ENCODE data around the gene SLC41A2.

SLC41A2 gene

DNA sequence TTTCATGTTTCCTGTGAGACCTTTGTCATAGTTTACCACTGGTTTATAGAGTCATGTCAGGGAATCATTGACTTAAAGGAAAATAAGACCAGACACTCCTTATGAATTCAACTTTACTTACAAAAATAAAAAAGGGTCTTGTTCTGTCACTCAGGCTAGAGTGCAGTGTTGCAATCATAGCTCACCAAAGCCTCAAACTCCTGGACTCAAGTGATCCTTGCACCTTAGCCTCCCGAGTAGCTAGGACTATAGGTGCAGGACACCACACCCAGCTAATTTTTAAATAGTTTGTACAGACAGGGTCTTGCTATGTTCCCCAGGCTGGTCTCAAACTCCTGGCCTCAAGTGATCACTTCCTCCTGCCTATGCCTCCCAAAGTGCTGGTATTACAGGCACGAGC, 19.0 kb downstream of the SLC41A2 start:
- TF ChIP-seq OSR1 (CRISPR knock-in tag; IDR thresholded peaks at IDR 0.05) = no peak
- TF ChIP-seq, protein P1, sequence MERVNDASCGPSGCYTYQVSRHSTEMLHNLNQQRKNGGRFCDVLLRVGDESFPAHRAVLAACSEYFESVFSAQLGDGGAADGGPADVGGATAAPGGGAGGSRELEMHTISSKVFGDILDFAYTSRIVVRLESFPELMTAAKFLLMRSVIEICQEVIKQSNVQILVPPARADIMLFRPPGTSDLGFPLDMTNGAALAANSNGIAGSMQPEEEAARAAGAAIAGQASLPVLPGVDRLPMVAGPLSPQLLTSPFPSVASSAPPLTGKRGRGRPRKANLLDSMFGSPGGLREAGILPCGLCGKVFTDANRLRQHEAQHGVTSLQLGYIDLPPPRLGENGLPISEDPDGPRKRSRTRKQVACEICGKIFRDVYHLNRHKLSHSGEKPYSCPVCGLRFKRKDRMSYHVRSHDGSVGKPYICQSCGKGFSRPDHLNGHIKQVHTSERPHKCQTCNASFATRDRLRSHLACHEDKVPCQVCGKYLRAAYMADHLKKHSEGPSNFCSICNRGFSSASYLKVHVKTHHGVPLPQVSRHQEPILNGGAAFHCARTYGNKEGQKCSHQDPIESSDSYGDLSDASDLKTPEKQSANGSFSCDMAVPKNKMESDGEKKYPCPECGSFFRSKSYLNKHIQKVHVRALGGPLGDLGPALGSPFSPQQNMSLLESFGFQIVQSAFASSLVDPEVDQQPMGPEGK (CRISPR knock-in tag; IDR thresholded peaks at IDR 0.05; ENCODE audit: borderline replicate concordance) = no peak
- no peak for TF ChIP-seq SNAI2 (CRISPR knock-in tag; IDR thresholded peaks at IDR 0.05)
- TF ChIP-seq ZFP30 (CRISPR knock-in tag; IDR thresholded peaks at IDR 0.05) = no peak
- no peak for TF ChIP-seq ARNTL (CRISPR knock-in tag; IDR thresholded peaks at IDR 0.05; ENCODE audit: borderline replicate concordance, low read depth)
- no peak for TF ChIP-seq TOX (CRISPR knock-in tag; IDR thresholded peaks at IDR 0.05; ENCODE audit: borderline replicate concordance)
- no peak for TF ChIP-seq GLIS3 (CRISPR knock-in tag; IDR thresholded peaks at IDR 0.05)
- TF ChIP-seq ZNF565 (CRISPR knock-in tag; conservative IDR thresholded peaks at IDR 0.05; ENCODE audit: low read depth) = no peak
- TF ChIP-seq ZC3H10 (CRISPR knock-in tag; IDR thresholded peaks at IDR 0.05) = no peak
- TF ChIP-seq ZNF70 (CRISPR knock-in tag; IDR thresholded peaks at IDR 0.05) = no peak
- TF ChIP-seq, protein P2, sequence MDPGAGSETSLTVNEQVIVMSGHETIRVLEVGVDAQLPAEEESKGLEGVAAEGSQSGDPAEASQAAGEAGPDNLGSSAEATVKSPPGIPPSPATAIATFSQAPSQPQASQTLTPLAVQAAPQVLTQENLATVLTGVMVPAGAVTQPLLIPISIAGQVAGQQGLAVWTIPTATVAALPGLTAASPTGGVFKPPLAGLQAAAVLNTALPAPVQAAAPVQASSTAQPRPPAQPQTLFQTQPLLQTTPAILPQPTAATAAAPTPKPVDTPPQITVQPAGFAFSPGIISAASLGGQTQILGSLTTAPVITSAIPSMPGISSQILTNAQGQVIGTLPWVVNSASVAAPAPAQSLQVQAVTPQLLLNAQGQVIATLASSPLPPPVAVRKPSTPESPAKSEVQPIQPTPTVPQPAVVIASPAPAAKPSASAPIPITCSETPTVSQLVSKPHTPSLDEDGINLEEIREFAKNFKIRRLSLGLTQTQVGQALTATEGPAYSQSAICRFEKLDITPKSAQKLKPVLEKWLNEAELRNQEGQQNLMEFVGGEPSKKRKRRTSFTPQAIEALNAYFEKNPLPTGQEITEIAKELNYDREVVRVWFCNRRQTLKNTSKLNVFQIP (CRISPR knock-in tag; IDR thresholded peaks at IDR 0.05; ENCODE audit: borderline replicate concordance, low read depth) = no peak
- TF ChIP-seq ZNF8 (CRISPR knock-in tag; IDR thresholded peaks at IDR 0.05) = no peak
- no peak for TF ChIP-seq RARB (CRISPR knock-in tag; IDR thresholded peaks at IDR 0.05)
- TF ChIP-seq CSDC2 (CRISPR knock-in tag; IDR thresholded peaks at IDR 0.05) = no peak
- TF ChIP-seq, protein P3, sequence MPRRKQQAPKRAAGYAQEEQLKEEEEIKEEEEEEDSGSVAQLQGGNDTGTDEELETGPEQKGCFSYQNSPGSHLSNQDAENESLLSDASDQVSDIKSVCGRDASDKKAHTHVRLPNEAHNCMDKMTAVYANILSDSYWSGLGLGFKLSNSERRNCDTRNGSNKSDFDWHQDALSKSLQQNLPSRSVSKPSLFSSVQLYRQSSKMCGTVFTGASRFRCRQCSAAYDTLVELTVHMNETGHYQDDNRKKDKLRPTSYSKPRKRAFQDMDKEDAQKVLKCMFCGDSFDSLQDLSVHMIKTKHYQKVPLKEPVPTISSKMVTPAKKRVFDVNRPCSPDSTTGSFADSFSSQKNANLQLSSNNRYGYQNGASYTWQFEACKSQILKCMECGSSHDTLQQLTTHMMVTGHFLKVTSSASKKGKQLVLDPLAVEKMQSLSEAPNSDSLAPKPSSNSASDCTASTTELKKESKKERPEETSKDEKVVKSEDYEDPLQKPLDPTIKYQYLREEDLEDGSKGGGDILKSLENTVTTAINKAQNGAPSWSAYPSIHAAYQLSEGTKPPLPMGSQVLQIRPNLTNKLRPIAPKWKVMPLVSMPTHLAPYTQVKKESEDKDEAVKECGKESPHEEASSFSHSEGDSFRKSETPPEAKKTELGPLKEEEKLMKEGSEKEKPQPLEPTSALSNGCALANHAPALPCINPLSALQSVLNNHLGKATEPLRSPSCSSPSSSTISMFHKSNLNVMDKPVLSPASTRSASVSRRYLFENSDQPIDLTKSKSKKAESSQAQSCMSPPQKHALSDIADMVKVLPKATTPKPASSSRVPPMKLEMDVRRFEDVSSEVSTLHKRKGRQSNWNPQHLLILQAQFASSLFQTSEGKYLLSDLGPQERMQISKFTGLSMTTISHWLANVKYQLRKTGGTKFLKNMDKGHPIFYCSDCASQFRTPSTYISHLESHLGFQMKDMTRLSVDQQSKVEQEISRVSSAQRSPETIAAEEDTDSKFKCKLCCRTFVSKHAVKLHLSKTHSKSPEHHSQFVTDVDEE (CRISPR knock-in tag; IDR thresholded peaks at IDR 0.05) = no peak
- no peak for ATAC-seq

DNA sequence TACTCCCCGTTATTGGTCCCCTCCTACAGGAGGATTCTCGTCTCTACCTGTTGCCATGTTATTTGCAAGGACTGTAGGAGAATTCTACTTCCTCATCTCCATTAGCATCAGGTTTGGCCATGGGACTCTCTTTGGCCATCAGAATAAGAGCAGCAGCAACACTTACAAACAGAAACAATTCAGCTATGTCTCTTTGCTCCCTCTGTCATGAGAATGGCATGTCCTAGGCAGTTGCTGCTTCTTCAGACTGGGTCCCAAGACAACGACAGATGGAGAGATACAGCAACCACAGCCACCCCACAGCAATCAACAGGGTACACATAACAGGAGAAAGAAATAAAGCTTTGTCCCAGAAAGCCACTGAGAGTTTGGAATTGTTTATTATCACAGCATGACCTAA, 19.7 kb downstream of the SLC41A2 start:
- peak; percentile 39; the same call in 1 of the 3 replicates for ATAC-seq
- no peak for TF ChIP-seq GLIS3 (CRISPR knock-in tag; IDR thresholded peaks at IDR 0.05)
- no peak for TF ChIP-seq BACH2 (CRISPR knock-in tag; IDR thresholded peaks at IDR 0.05; ENCODE audit: borderline replicate concordance)
- TF ChIP-seq TCF4 (CRISPR knock-in tag; IDR thresholded peaks at IDR 0.05; ENCODE audit: borderline replicate concordance) = no peak
- no peak for TF ChIP-seq ZNF565 (CRISPR knock-in tag; conservative IDR thresholded peaks at IDR 0.05; ENCODE audit: low read depth)
- TF ChIP-seq, protein P4, sequence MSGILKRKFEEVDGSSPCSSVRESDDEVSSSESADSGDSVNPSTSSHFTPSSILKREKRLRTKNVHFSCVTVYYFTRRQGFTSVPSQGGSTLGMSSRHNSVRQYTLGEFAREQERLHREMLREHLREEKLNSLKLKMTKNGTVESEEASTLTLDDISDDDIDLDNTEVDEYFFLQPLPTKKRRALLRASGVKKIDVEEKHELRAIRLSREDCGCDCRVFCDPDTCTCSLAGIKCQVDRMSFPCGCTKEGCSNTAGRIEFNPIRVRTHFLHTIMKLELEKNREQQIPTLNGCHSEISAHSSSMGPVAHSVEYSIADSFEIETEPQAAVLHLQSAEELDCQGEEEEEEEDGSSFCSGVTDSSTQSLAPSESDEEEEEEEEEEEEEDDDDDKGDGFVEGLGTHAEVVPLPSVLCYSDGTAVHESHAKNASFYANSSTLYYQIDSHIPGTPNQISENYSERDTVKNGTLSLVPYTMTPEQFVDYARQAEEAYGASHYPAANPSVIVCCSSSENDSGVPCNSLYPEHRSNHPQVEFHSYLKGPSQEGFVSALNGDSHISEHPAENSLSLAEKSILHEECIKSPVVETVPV (CRISPR knock-in tag; IDR thresholded peaks at IDR 0.05) = no peak
- TF ChIP-seq ZNF8 (CRISPR knock-in tag; IDR thresholded peaks at IDR 0.05) = no peak
- TF ChIP-seq RARB (CRISPR knock-in tag; IDR thresholded peaks at IDR 0.05) = no peak
- no peak for TF ChIP-seq ZFP30 (CRISPR knock-in tag; IDR thresholded peaks at IDR 0.05)
- TF ChIP-seq OSR1 (CRISPR knock-in tag; IDR thresholded peaks at IDR 0.05) = no peak
- no peak for TF ChIP-seq ZFP3 (CRISPR knock-in tag; IDR thresholded peaks at IDR 0.05)
- no peak for TF ChIP-seq PPARA (CRISPR knock-in tag; IDR thresholded peaks at IDR 0.05; ENCODE audit: borderline replicate concordance)
- no peak for TF ChIP-seq ESRRG (CRISPR knock-in tag; IDR thresholded peaks at IDR 0.05)
- TF ChIP-seq, protein P5, sequence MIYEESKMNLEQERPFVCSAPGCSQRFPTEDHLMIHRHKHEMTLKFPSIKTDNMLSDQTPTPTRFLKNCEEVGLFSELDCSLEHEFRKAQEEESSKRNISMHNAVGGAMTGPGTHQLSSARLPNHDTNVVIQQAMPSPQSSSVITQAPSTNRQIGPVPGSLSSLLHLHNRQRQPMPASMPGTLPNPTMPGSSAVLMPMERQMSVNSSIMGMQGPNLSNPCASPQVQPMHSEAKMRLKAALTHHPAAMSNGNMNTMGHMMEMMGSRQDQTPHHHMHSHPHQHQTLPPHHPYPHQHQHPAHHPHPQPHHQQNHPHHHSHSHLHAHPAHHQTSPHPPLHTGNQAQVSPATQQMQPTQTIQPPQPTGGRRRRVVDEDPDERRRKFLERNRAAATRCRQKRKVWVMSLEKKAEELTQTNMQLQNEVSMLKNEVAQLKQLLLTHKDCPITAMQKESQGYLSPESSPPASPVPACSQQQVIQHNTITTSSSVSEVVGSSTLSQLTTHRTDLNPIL (CRISPR knock-in tag; IDR thresholded peaks at IDR 0.05; ENCODE audit: low read depth) = no peak
- TF ChIP-seq, protein P3 (CRISPR knock-in tag; IDR thresholded peaks at IDR 0.05) = no peak
- TF ChIP-seq, protein P1 (CRISPR knock-in tag; IDR thresholded peaks at IDR 0.05; ENCODE audit: borderline replicate concordance) = no peak
- no peak for TF ChIP-seq TOX (CRISPR knock-in tag; IDR thresholded peaks at IDR 0.05; ENCODE audit: borderline replicate concordance)

Measured in SK-N-SH treated with all-trans-retinoic acid at 6 μM for 48 hours (cell line).